RWPE1 (cell line): ENCODE measurements around the gene MBD3L2B.
A peak's percentile ranks its signal among the peaks of the same experiment; 100 is the strongest.

Source experiments
- CTCF ChIA-PET: fragments of 350-600 bp; sonication (Branson Sonifier 250); formaldehyde crosslinking; extraction: SDS; loops from one replicate; lab custom pipeline; 2021; lab: Yijun Ruan, JAX
- POLR2A ChIA-PET: fragments of 400-600 bp; formaldehyde crosslinking; extraction: SDS; loops from one replicate; lab custom pipeline; 2020; ENCODE audit warnings: antibody characterized with exemption; ENCODE audit not compliant: low non-redundant PET; lab: Yijun Ruan, JAX
- DNase-seq: peaks from one replicate; pipeline ENCODE4 v3.0.0; 2012; ENCODE audit warnings: low spot score
- H3K27ac ChIP-seq: fragments of 450-650 bp; 2 replicates; pipeline ENCODE4 v1.5.1; 2017
- TF ChIP-seq, protein P1 (sequence below): fragments of 450-650 bp; conservative IDR thresholded peaks from 2 replicates; pipeline ENCODE4 v1.5.1; 2017; ENCODE audit warnings: low read depth, mild to moderate bottlenecking

MBD3L2B gene

DNA sequence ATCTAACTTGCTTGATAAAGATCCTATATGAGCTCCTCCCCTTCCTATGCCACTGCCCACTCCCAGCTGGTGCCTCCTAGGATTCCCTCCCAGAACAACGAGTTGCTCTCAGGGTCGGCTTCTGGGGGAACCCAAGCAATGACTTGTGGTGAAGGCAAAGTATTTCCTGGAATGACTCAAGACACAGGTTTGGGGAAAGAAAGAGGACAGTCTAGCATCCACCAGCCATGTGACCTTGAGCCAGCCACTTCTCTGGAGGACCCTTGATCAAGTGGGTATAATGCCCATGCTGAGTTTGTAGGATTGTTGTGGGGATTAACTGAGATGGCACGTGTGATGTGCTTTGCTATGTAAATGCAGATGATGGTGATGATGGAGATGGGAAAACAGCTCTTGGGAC, 33.0 kb downstream of the MBD3L2B start:
- no peak overlapping the region for H3K27ac ChIP-seq
- ChIA-PET CTCF (no interaction called here), POLR2A (no interaction called here)
- TF ChIP-seq, protein P1, sequence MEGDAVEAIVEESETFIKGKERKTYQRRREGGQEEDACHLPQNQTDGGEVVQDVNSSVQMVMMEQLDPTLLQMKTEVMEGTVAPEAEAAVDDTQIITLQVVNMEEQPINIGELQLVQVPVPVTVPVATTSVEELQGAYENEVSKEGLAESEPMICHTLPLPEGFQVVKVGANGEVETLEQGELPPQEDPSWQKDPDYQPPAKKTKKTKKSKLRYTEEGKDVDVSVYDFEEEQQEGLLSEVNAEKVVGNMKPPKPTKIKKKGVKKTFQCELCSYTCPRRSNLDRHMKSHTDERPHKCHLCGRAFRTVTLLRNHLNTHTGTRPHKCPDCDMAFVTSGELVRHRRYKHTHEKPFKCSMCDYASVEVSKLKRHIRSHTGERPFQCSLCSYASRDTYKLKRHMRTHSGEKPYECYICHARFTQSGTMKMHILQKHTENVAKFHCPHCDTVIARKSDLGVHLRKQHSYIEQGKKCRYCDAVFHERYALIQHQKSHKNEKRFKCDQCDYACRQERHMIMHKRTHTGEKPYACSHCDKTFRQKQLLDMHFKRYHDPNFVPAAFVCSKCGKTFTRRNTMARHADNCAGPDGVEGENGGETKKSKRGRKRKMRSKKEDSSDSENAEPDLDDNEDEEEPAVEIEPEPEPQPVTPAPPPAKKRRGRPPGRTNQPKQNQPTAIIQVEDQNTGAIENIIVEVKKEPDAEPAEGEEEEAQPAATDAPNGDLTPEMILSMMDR: no peak
- DNase-seq: no peak

DNA sequence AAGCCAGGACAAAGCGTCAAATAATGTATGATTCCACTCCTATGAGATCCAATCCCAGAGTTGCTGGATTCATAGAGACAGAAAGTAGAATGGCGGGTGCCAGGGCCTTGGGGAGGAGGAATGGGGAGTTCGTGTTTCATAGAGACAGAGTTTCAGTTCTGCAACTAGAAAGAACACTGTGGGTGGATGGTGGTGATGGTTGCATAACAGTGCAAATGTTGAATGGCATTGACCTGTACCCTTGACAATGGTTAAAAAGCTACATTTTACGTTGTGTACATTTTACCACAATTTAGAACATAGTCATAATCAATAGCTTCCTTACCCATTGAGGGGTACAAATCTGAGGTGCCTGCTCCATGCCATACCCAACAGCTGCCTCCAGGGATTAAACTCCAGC, 33.4 kb downstream of the MBD3L2B start:
- ChIA-PET POLR2A (no interaction called here), CTCF (no interaction called here)
- H3K27ac ChIP-seq: no peak overlapping the region
- TF ChIP-seq, protein P1: no peak
- no peak for DNase-seq

DNA sequence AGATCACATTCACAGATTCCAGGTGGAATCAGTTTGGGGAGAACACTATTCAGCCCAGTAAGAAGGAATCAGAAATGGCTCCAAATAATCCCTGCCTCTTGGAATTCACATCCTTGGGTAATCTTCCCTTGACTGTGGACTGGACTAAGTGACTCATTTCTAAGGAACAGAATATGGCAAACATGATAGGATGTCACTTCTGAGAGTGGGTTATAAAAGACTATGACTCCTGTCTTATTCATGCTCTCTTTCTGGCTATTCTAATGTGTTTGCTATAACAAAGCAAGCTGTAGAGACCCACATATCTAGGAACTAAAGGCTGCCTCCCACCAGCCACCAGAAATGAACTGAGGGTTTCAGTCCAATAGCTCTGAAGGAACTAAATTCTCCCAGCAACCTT, 37.8 kb downstream of the MBD3L2B start:
- POLR2A ChIA-PET: no interaction called here
- TF ChIP-seq, protein P1: no peak
- no peak overlapping the region for H3K27ac ChIP-seq
- DNase-seq: no peak
- CTCF ChIA-PET: interaction anchor here (0.6 kb wide), 1 partner anchor 101 kb away, joined by 4 read pairs; no protein-coding TSS in a partner anchor

DNA sequence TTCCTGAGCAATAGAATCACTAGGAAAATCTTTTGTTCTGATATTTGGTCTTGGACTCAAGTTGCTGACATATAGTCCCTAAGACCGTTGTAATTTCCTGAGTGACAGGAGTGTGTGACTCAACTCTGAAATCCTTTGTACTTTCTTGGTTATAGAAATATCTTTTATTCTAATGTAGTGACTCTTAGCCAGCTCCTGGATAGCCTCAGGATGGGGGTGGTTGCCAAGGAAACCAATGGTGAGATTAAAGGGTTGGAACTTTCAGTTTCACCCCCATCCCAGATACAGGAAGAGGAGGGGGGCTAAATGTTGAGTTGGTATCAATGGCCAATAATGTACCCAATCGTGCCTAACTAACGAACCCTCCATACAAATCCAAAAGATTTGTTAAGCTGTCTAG, 41.8 kb downstream of the MBD3L2B start:
- CTCF ChIA-PET: no interaction called here
- no peak for DNase-seq
- no peak overlapping the region for H3K27ac ChIP-seq
- POLR2A ChIA-PET: no interaction called here
- TF ChIP-seq, protein P1: no peak

DNA sequence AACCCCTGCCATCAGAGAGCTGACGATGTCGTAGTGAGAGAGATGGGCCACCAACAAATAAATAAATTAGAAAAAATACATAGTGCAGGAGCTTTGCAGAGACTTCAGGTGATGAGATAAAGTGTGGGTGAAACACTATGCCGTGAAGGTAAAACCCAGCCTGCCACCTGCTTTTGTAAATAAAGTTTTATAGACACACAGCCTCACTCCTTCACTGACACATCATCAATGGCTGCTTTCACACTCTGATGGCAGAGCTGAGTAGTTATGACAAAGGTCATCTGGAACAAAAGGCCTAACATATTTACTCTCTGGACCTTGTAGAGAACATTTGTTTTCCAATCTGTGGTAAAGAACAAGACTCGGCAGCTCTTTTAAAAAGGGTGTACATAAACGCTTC, 45.0 kb downstream of the MBD3L2B start:
- ChIA-PET POLR2A (no interaction called here), CTCF (interaction anchor here (1.2 kb wide), 1 partner anchor 33 kb away, joined by 3 read pairs; no protein-coding TSS in a partner anchor)
- no peak overlapping the region for H3K27ac ChIP-seq
- TF ChIP-seq, protein P1: no peak
- no peak for DNase-seq

DNA sequence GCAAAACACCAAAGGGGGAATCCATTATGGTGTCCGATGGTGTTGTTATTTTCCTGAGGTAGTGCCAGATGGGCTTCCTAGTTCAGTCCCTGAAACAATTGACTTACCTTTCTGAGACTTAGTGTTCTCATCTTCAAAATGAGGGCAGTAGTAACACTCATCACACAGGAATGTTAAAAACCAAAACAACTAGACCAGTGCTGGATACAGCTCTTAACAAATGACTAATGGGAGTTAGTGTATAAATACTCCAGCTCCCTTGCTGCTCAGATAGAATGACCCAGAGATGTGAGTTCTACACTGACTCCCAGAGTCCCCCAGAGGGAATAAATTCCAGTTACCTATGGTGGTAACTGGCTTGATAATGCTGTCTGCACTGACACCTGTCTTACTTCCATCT, 49.9 kb downstream of the MBD3L2B start:
- ChIA-PET CTCF (interaction anchor here (0.6 kb wide), 1 partner anchor 27 kb away, joined by 3 read pairs; no protein-coding TSS in a partner anchor), POLR2A (no interaction called here)
- DNase-seq: peak; percentile 23

More for the DNA sequence above, 49.9 kb downstream of the MBD3L2B start:
- TF ChIP-seq, protein P1: no peak
- H3K27ac ChIP-seq: no peak overlapping the region
